GM18951 (cell line): Measurements from ENCODE around the gene MITF.

ENCODE experiments used
- POLR2A ChIP-seq: IDR thresholded peaks from 4 replicates; pipeline ENCODE4 v1.6.1; 2011; ENCODE audit warnings: mild to moderate bottlenecking; ENCODE audit not compliant: insufficient read length, insufficient read depth; ENCODE audit errors: extremely low read depth
- in situ Hi-C: fragments of 300-500 bp; cut with MboI; formaldehyde crosslinking; loops from one replicate; pipeline ENCODE4 v1.12.0; 2022; ENCODE audit warnings: low sequenced_read_pairs, mixed read lengths, inconsistent platforms; ENCODE audit not compliant: unreplicated experiment

The MITF gene

DNA sequence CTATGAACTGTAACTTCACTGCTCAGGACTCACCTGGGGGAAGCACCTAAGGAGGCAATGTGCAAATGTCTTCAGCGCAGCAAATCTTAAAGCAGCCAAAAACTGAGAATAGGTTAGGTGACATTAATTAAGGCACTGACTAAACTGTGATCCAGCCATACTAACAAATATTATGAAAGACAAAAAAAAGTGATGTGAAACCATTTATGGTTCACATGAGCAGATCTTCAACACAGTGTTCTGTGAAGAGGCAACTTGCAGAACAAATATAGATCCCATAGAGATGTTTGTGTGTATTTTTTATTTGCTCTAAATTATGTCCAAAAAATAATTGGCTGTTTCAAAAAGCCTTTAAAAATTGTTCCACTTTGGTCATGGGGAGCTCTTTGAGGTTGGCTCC lies 24.1 kb upstream of the MITF start:
- TF ChIP-seq POLR2A: no peak
- in situ Hi-C loops: no loop called here

DNA sequence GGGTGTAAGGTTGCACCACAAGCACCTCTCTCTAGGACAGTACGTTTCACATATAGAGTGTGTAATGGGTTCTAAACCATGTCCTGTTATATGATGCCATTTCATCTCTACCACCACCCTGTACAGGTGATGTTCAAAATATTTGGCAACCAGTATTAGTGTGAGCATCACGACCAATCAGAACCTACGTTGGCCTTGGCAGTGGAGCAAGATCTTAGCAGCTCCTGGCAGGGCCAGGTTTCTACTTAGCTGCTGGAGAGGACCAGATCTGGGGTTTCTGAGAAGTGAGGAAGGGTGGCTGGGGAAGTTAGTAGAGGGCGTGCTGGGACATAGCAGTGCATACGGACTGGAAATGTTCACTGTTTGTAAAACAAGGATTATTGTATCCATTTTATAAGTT lies 23.1 kb upstream of the MITF start:
- in situ Hi-C loops: no loop called here
- TF ChIP-seq POLR2A: no peak

DNA sequence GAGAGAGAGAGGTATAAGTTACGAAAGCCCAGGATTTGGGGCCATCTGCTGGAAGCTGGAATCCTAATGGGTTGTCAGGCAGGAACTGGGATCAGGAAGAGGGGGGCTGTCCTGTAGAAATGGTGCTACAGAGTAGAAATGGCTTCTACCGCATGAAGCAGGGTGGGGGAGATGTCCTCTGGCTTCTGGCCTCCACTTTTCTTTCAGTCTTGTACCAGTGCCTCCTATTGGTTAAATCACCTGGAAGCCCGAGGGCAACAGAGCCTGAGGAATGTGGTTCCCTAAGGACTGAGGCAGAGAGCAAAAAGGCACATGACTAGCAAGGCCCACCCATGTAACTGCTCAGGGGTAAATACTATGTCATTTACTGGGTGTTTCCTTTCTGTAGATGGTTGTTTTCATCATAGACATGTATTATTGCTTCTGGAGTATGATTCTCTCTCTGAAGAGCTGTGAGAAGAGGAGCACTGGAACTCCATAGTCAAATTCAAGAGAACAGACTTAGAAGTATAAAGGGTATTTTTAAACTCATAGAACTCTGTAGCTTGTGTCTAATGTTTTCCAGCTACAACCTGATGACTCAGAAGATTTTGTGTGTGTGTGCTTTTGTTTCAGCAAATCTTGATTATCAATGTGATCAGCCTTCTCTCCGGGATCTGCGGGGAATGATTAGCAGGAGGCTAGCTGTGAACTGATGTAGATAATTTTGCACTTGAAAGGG lies 20.2 kb upstream of the MITF start:
- TF ChIP-seq POLR2A: no peak
- in situ Hi-C loops: no loop called here

- TF ChIP-seq POLR2A: no peak
- in situ Hi-C loops: no loop called here
These were observed 19.6 kb upstream of the MITF start for GRCh38 chr3:69719587-69720122.

DNA sequence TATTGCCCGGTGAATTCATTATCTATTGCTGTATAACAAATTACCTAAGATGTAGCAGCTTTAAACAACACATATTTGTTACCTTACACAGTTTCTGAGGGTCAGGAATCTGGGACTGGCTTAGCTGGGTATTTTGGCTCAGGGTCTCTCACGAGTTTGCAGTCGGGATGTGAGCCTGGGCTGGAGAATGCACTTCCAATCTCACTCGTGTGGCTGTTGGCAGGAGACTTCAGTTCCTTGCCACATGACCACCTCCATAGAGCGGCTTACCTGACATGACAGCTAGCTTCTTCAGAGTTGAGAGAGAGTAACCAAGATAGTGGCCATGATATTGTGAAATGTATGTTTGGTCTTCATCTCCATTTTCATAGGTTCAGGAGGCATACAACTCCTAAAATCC lies 18.4 kb upstream of the MITF start:
- in situ Hi-C loops: no loop called here
- no peak for TF ChIP-seq POLR2A

GRCh38 chr3:69723389-69723788 lies 15.9 kb upstream of the MITF start:
- in situ Hi-C loops: no loop called here
- TF ChIP-seq POLR2A: no peak

- in situ Hi-C loops: no loop called here
- TF ChIP-seq POLR2A: no peak
These were observed 14.4 kb upstream of the MITF start for GRCh38 chr3:69724722-69725435.

GRCh38 chr3:69725994-69726571 lies 13.2 kb upstream of the MITF start:
- in situ Hi-C loops: no loop called here
- TF ChIP-seq POLR2A: no peak

GRCh38 chr3:69729147-69729919 lies 9.9 kb upstream of the MITF start:
- TF ChIP-seq POLR2A: no peak
- in situ Hi-C loops: no loop called here

DNA sequence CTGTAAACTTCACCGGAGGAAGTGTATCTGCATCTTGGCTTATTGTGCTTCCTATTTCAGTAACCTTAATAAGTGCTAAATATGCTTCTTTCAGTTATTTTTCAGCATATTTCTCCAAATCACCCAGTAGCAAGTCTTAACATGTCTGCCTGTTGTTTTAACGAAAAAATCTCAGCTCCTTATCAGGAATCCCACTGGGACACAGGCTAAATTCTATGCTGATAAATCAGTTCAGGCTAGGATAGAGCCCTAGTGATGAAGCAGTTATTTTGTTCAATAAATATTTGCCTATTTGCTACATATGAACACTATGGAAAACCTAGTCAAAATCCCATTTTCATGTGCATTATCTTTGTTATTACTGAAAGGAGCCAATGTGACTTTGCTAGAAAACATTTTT lies 8.2 kb upstream of the MITF start:
- in situ Hi-C loops: no loop called here
- TF ChIP-seq POLR2A: no peak

- no peak for TF ChIP-seq POLR2A
- in situ Hi-C loops: no loop called here
These were observed 3.4 kb upstream of the MITF start for GRCh38 chr3:69735893-69736292.

GRCh38 chr3:69737392-69737791 lies 1.9 kb upstream of the MITF start:
- TF ChIP-seq POLR2A: no peak

GRCh38 chr3:69738315-69738714 lies 949 bp upstream of the MITF start:
- no peak for TF ChIP-seq POLR2A
- in situ Hi-C loops: no loop called here

More at GRCh38 chr3:69737392-69737791, 1.9 kb upstream of the MITF start:
- in situ Hi-C loops: no loop called here
